ENCODE measurements around the gene LHX3.

LHX3 gene

DNA sequence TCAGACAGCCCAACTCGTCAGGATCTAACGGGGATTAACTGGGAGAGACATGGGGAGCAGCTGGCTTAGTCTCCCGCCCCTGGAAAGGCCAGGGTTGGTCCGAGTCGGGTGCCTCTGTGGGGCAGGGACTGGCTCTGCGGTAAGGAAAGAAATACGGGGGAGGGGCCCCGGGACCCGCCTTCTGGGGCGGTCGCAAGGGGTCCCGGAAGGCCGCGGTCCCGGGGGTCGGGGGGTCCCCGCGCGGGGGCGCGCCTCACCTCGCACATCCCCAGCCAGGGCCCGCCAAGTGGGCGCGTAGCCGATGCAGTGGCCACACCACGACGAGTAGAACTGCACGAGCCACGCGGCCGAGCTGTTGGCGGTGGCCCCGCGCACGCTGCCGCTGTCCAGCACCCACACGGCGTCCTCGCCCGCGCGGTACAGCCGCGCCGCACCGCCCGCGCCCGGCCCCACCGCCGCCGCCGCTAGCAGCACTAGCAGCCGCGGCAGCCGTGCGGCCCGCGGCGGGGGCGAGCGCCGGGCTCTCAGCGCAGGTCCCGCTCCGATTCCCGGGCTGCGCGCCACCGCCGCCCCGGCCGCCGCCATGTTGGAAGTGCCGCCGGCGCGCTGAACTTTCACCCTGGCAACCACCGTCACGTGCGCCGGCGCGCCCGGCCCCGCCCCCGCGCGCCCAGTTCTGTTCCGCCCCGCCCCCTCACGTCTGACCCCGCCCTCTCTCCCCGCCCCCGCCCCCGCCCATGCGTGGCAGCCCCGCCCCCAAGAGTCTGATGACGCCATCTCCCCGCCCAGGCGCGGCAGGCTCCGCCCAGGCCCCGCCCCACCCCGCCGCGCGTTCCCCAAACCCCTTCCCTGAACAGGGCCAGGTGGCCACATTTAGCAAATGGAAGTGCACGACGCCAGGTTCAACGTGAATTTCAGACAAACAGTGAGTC lies 40.6 kb upstream of the LHX3 start, which contains the start of gene QSOX2 (continued):
- TF ChIP-seq AEBP2 (tag by site-specific recombination; IDR thresholded peaks at IDR 0.05; ENCODE audit: borderline replicate concordance) = no peak
- 0 out of 2 replicates have a peak, but pooled peaks have one; percentile 68 for TF ChIP-seq HOXC10 (CRISPR knock-in tag; IDR thresholded peaks at IDR 0.05)
- TF ChIP-seq ZBTB20 (tag by site-specific recombination; IDR thresholded peaks at IDR 0.05) = peak; percentile 91
- TF ChIP-seq ZNF548 (tag by site-specific recombination; IDR thresholded peaks at IDR 0.05) = no peak
- TF ChIP-seq KLF8 (tag by site-specific recombination; IDR thresholded peaks at IDR 0.05) = peak; percentile 50; the same call in 1 of the 2 replicates
- TF ChIP-seq EGR2 (tag by site-specific recombination; IDR thresholded peaks at IDR 0.05; ENCODE audit: low read depth) = peak; percentile 34; the same call in 1 of the 2 replicates
- TF ChIP-seq, protein P1, sequence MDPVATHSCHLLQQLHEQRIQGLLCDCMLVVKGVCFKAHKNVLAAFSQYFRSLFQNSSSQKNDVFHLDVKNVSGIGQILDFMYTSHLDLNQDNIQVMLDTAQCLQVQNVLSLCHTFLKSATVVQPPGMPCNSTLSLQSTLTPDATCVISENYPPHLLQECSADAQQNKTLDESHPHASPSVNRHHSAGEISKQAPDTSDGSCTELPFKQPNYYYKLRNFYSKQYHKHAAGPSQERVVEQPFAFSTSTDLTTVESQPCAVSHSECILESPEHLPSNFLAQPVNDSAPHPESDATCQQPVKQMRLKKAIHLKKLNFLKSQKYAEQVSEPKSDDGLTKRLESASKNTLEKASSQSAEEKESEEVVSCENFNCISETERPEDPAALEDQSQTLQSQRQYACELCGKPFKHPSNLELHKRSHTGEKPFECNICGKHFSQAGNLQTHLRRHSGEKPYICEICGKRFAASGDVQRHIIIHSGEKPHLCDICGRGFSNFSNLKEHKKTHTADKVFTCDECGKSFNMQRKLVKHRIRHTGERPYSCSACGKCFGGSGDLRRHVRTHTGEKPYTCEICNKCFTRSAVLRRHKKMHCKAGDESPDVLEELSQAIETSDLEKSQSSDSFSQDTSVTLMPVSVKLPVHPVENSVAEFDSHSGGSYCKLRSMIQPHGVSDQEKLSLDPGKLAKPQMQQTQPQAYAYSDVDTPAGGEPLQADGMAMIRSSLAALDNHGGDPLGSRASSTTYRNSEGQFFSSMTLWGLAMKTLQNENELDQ (tag by site-specific recombination; IDR thresholded peaks at IDR 0.05; ENCODE audit: low read depth) = no peak
- TF ChIP-seq ZFHX2 (tag by site-specific recombination; conservative IDR thresholded peaks at IDR 0.05) = peak; percentile 68
- no peak for TF ChIP-seq ZSCAN18 (tag by site-specific recombination; IDR thresholded peaks at IDR 0.05)
- TF ChIP-seq GLIS2 (tag by site-specific recombination; IDR thresholded peaks at IDR 0.05) = peak; percentile 70
- TF ChIP-seq ZNF324 (tag by site-specific recombination; IDR thresholded peaks at IDR 0.05) = no peak
- TF ChIP-seq SP2 (tag by site-specific recombination; IDR thresholded peaks at IDR 0.05) = peak; percentile 26; the same call in 1 of the 2 replicates
- TF ChIP-seq KLF10 (tag by site-specific recombination; IDR thresholded peaks at IDR 0.05) = peak; percentile 46; the same call in 1 of the 2 replicates
- TF ChIP-seq, protein P2, sequence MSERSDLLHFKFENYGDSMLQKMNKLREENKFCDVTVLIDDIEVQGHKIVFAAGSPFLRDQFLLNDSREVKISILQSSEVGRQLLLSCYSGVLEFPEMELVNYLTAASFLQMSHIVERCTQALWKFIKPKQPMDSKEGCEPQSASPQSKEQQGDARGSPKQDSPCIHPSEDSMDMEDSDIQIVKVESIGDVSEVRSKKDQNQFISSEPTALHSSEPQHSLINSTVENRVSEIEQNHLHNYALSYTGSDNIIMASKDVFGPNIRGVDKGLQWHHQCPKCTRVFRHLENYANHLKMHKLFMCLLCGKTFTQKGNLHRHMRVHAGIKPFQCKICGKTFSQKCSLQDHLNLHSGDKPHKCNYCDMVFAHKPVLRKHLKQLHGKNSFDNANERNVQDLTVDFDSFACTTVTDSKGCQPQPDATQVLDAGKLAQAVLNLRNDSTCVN (tag by site-specific recombination; optimal IDR thresholded peaks at IDR 0.05) = peak; percentile 90
- TF ChIP-seq, protein P3, sequence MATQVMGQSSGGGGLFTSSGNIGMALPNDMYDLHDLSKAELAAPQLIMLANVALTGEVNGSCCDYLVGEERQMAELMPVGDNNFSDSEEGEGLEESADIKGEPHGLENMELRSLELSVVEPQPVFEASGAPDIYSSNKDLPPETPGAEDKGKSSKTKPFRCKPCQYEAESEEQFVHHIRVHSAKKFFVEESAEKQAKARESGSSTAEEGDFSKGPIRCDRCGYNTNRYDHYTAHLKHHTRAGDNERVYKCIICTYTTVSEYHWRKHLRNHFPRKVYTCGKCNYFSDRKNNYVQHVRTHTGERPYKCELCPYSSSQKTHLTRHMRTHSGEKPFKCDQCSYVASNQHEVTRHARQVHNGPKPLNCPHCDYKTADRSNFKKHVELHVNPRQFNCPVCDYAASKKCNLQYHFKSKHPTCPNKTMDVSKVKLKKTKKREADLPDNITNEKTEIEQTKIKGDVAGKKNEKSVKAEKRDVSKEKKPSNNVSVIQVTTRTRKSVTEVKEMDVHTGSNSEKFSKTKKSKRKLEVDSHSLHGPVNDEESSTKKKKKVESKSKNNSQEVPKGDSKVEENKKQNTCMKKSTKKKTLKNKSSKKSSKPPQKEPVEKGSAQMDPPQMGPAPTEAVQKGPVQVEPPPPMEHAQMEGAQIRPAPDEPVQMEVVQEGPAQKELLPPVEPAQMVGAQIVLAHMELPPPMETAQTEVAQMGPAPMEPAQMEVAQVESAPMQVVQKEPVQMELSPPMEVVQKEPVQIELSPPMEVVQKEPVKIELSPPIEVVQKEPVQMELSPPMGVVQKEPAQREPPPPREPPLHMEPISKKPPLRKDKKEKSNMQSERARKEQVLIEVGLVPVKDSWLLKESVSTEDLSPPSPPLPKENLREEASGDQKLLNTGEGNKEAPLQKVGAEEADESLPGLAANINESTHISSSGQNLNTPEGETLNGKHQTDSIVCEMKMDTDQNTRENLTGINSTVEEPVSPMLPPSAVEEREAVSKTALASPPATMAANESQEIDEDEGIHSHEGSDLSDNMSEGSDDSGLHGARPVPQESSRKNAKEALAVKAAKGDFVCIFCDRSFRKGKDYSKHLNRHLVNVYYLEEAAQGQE (tag by site-specific recombination; IDR thresholded peaks at IDR 0.05) = peak; percentile 91
